GM12892 (cell line): ENCODE measurements around the gene ATP2A3.

Experiments
- POLR2A ChIP-seq: IDR thresholded peaks from 2 replicates; pipeline ENCODE4 v1.6.1; 2011; ENCODE audit warnings: low read depth, low read length, control low read depth
- POLR2AphosphoS5 ChIP-seq: IDR thresholded peaks from 2 replicates; pipeline ENCODE4 v1.6.1; 2011; ENCODE audit warnings: low read depth, low read length, control low read depth
- TAF1 ChIP-seq: IDR thresholded peaks from 2 replicates; pipeline ENCODE4 v1.6.1; 2011; ENCODE audit warnings: low read depth, mild to moderate bottlenecking, control low read depth, low read length, borderline replicate concordance

GRCh38 chr17:3955673-3955988 lies 8.6 kb downstream of the ATP2A3 start:
- TF ChIP-seq POLR2A (no peak), POLR2AphosphoS5 (no peak), TAF1 (no peak)
